WTC11 (cell line): Measurements from ENCODE around the gene RTCB.

Experiments
- CBFB ChIP-seq: sonication (generic); formaldehyde crosslinking; IDR thresholded peaks from 2 replicates; pipeline ENCODE4 v1.8.1; 2022; ENCODE audit warnings: mild to moderate bottlenecking, low read depth, missing genetic modification reagents
- FOXP1 ChIP-seq: sonication (generic); formaldehyde crosslinking; IDR thresholded peaks from 2 replicates; pipeline ENCODE4 v1.8.0; 2022; ENCODE audit warnings: missing genetic modification reagents, mild to moderate bottlenecking, moderate library complexity, borderline replicate concordance
- HMGA2 ChIP-seq: fragments of 250-450 bp; sonication (Bioruptor Pico); IDR thresholded peaks from 2 replicates; pipeline ENCODE4 v1.4.0; 2021; ENCODE audit warnings: mild to moderate bottlenecking, moderate library complexity
- PREB ChIP-seq: sonication (generic); formaldehyde crosslinking; IDR thresholded peaks from 2 replicates; pipeline ENCODE4 v1.8.1; 2022; ENCODE audit warnings: mild to moderate bottlenecking, missing genetic modification reagents, moderate library complexity, borderline replicate concordance
- TP53 ChIP-seq: sonication (generic); formaldehyde crosslinking; IDR thresholded peaks from 2 replicates; pipeline ENCODE4 v1.8.1; 2023; ENCODE audit warnings: mild to moderate bottlenecking, missing genetic modification reagents
- ZBTB43 ChIP-seq: sonication (generic); formaldehyde crosslinking; IDR thresholded peaks from 2 replicates; pipeline ENCODE4 v1.8.1; 2023; ENCODE audit warnings: mild to moderate bottlenecking, missing genetic modification reagents
- TF ChIP-seq, protein P1 (sequence below): fragments of 200-600 bp; IDR thresholded peaks from 2 replicates; pipeline ENCODE4 v1.8.0; 2022; ENCODE audit warnings: antibody characterized with exemption
- TF ChIP-seq, protein P2 (sequence below): sonication (generic); formaldehyde crosslinking; conservative IDR thresholded peaks from 2 replicates; pipeline ENCODE4 v1.8.1; 2023; ENCODE audit warnings: mild to moderate bottlenecking, low read depth, missing genetic modification reagents, moderate library complexity

- no peak for TF ChIP-seq HMGA2 (CRISPR knock-in tag)
- TF ChIP-seq, protein P1, sequence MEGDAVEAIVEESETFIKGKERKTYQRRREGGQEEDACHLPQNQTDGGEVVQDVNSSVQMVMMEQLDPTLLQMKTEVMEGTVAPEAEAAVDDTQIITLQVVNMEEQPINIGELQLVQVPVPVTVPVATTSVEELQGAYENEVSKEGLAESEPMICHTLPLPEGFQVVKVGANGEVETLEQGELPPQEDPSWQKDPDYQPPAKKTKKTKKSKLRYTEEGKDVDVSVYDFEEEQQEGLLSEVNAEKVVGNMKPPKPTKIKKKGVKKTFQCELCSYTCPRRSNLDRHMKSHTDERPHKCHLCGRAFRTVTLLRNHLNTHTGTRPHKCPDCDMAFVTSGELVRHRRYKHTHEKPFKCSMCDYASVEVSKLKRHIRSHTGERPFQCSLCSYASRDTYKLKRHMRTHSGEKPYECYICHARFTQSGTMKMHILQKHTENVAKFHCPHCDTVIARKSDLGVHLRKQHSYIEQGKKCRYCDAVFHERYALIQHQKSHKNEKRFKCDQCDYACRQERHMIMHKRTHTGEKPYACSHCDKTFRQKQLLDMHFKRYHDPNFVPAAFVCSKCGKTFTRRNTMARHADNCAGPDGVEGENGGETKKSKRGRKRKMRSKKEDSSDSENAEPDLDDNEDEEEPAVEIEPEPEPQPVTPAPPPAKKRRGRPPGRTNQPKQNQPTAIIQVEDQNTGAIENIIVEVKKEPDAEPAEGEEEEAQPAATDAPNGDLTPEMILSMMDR, result no peak
- TF ChIP-seq FOXP1 (CRISPR knock-in tag), result no peak
- TF ChIP-seq TP53 (CRISPR knock-in tag), result no peak
- no peak for TF ChIP-seq CBFB (CRISPR knock-in tag)
- TF ChIP-seq ZBTB43, result no peak
- TF ChIP-seq PREB (CRISPR knock-in tag), result no peak
- TF ChIP-seq, protein P2, sequence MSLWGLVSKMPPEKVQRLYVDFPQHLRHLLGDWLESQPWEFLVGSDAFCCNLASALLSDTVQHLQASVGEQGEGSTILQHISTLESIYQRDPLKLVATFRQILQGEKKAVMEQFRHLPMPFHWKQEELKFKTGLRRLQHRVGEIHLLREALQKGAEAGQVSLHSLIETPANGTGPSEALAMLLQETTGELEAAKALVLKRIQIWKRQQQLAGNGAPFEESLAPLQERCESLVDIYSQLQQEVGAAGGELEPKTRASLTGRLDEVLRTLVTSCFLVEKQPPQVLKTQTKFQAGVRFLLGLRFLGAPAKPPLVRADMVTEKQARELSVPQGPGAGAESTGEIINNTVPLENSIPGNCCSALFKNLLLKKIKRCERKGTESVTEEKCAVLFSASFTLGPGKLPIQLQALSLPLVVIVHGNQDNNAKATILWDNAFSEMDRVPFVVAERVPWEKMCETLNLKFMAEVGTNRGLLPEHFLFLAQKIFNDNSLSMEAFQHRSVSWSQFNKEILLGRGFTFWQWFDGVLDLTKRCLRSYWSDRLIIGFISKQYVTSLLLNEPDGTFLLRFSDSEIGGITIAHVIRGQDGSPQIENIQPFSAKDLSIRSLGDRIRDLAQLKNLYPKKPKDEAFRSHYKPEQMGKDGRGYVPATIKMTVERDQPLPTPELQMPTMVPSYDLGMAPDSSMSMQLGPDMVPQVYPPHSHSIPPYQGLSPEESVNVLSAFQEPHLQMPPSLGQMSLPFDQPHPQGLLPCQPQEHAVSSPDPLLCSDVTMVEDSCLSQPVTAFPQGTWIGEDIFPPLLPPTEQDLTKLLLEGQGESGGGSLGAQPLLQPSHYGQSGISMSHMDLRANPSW (CRISPR knock-in tag), result no peak
Observed at GRCh38 chr22:32354360-32355351, 57.4 kb downstream of the RTCB start.
